MCF 10A (cell line): Measurements from ENCODE around the gene COL28A1. TPM values are rescaled to one million over a fixed set of nuclear protein-coding genes. Genes with fewer than 3 reads are reported as not detected.
"Not testable (repeated sequence)": the region's sequence is repeated elsewhere in the genome, so short reads cannot be mapped to it uniquely, and the experiment has no call there.

Experiments used
- BruUV-seq: library from RNA; stranded (reverse); fragments of 400-500 nt; replicated peaks from 2 replicates; lab custom pipeline; 2021; lab: Mats Ljungman, UMichigan
- CTCF ChIA-PET: fragments of 300-600 bp; sonication (Branson Sonifier 250); formaldehyde crosslinking; extraction: SDS; loops from one replicate; lab custom pipeline; 2021; ENCODE audit warnings: antibody characterized with exemption, inconsistent platforms; lab: Yijun Ruan, JAX
- POLR2A ChIA-PET: fragments of 300-600, 350-650 bp; sonication (Branson Sonifier 250); formaldehyde crosslinking; extraction: SDS; loops from one replicate; lab custom pipeline; 2020; ENCODE audit warnings: antibody characterized with exemption, inconsistent platforms; lab: Yijun Ruan, JAX
- DNase-seq: peaks from one replicate; pipeline ENCODE4 v3.0.0-alpha.2; 2018; ENCODE audit not compliant: unreplicated experiment
- H3K27ac Mint-ChIP-seq: one replicate; pipeline ENCODE4 v1.8.0; 2022; ENCODE audit warnings: mild to moderate bottlenecking, low read depth, mixed read lengths; ENCODE audit not compliant: unreplicated experiment
- H3K27me3 Mint-ChIP-seq: one replicate; pipeline ENCODE4 v1.8.0; 2022; ENCODE audit warnings: mixed read lengths; ENCODE audit not compliant: insufficient read depth, unreplicated experiment
- H3K36me3 Mint-ChIP-seq: one replicate; pipeline ENCODE4 v1.8.0; 2022; ENCODE audit warnings: mild to moderate bottlenecking, moderate library complexity, mixed read lengths; ENCODE audit not compliant: insufficient read depth, unreplicated experiment
- H3K4me1 Mint-ChIP-seq: one replicate; pipeline ENCODE4 v1.8.0; 2022; ENCODE audit warnings: mixed read lengths; ENCODE audit not compliant: insufficient read depth, unreplicated experiment
- H3K4me3 Mint-ChIP-seq: one replicate; pipeline ENCODE4 v1.8.0; 2022; ENCODE audit warnings: mild to moderate bottlenecking, moderate library complexity, mixed read lengths; ENCODE audit not compliant: unreplicated experiment
- H3K9me3 Mint-ChIP-seq: one replicate; pipeline ENCODE4 v1.8.0; 2022; ENCODE audit warnings: mixed read lengths; ENCODE audit not compliant: unreplicated experiment
- CTCF ChIP-seq: fragments of 200-600 bp; IDR thresholded peaks from one replicate; pipeline ENCODE4 v1.8.0; 2022; ENCODE audit warnings: antibody characterized with exemption, mild to moderate bottlenecking; ENCODE audit not compliant: unreplicated experiment
- intact Hi-C: fragments of 100-400 bp; cut with micrococcal nuclease; formaldehyde crosslinking; loops from 2 replicates; pipeline ENCODE4 v1.14.1; 2022
- total RNA-seq: library from RNA; stranded (reverse); gene quantifications from 2 replicates; pipeline ENCODE4 v1.2.3, GENCODE V29; 2022

COL28A1 gene
- total RNA-seq, 1 experiment from 2014 or later = 0.96 TPM

- no peaks in the 10 kb centered on the region for H3K9me3 Mint-ChIP-seq
- DNase-seq = no peak
Observed at GRCh38 chr7:7478569-7478968, 57.1 kb downstream of the COL28A1 start.

GRCh38 chr7:7477641-7478040 is 58.0 kb downstream of the COL28A1 start:
- H3K4me1 Mint-ChIP-seq, H3K4me3 Mint-ChIP-seq, H3K36me3 Mint-ChIP-seq, intact Hi-C loops, POLR2A ChIA-PET, BruUV-seq, H3K27ac Mint-ChIP-seq, H3K9me3 Mint-ChIP-seq, H3K27me3 Mint-ChIP-seq, DNase-seq: not testable (repeated sequence)
- CTCF ChIA-PET = interaction anchor here (1.0 to 1.3 kb wide), 2 partner anchors 16 to 25 kb away, joined by 3 to 4 read pairs; no protein-coding TSS in a partner anchor

More at GRCh38 chr7:7478569-7478968, 57.1 kb downstream of the COL28A1 start:
- no peaks in the 10 kb centered on the region for H3K4me1 Mint-ChIP-seq
- no peaks in the 10 kb centered on the region for H3K36me3 Mint-ChIP-seq
- no peak overlapping the region for H3K27ac Mint-ChIP-seq
- POLR2A ChIA-PET = no interaction called here
- CTCF ChIA-PET = interaction anchor here (0.9 to 1.3 kb wide), 3 partner anchors 11 to 26 kb away, joined by 3 to 4 read pairs (median 3); no protein-coding TSS in a partner anchor
- no peak overlapping the region for H3K4me3 Mint-ChIP-seq
- no peak for TF ChIP-seq CTCF
- H3K27me3 Mint-ChIP-seq = no peaks in the 10 kb centered on the region
- intact Hi-C loops = no loop called here
- BruUV-seq = no TSS peak

GRCh38 chr7:7476381-7476780 is 59.3 kb downstream of the COL28A1 start:
- POLR2A ChIA-PET = interaction anchor here (0.7 kb wide), 1 partner anchor 85 kb away, joined by 4 read pairs; no protein-coding TSS in a partner anchor

GRCh38 chr7:7475601-7476000 is 60.1 kb downstream of the COL28A1 start:
- H3K27me3 Mint-ChIP-seq = no peaks in the 10 kb centered on the region
- ChIA-PET POLR2A (no interaction called here), CTCF (no interaction called here)
- BruUV-seq = no TSS peak
- no peak for DNase-seq
- no peak overlapping the region for H3K4me3 Mint-ChIP-seq
- no peaks in the 10 kb centered on the region for H3K4me1 Mint-ChIP-seq
- H3K9me3 Mint-ChIP-seq = peaks cover 6% of the 10 kb centered on the region
- TF ChIP-seq CTCF = no peak
- no peak overlapping the region for H3K27ac Mint-ChIP-seq
- no peaks in the 10 kb centered on the region for H3K36me3 Mint-ChIP-seq
- intact Hi-C loops = no loop called here

More at GRCh38 chr7:7476381-7476780, 59.3 kb downstream of the COL28A1 start:
- H3K9me3 Mint-ChIP-seq = peaks cover 6% of the 10 kb centered on the region
- no peak overlapping the region for H3K4me3 Mint-ChIP-seq
- no peak for DNase-seq
- H3K36me3 Mint-ChIP-seq = no peaks in the 10 kb centered on the region
- intact Hi-C loops = no loop called here
- no peak for TF ChIP-seq CTCF
- H3K27me3 Mint-ChIP-seq = no peaks in the 10 kb centered on the region
- CTCF ChIA-PET = no interaction called here
- no peaks in the 10 kb centered on the region for H3K4me1 Mint-ChIP-seq
- H3K27ac Mint-ChIP-seq = no peak overlapping the region
- BruUV-seq = no TSS peak
